Measurements from ENCODE around the gene ARHGAP8.

Gene ARHGAP8

DNA sequence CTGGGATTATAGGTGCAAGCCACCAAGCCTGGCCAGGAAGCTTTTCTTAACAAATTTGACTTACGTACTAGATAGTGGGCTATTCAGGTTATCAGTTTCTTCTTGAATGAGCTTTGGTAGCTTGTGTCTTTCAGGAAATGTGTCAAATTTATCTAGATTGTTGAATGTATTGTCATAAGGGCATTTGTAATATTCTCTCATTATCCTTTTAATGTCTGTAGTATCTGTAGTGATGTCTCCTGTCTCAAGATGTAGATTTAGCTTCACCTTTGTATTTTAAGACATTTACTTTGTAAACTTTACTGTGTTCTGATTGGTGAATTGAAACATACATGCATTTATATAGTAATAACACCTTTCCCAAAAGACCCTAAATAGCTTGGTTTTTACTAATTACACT lies 20.7 kb downstream of the ARHGAP8 start:
- in situ Hi-C loops (cut with MboI; ENCODE audit: low pct_unique_long_range_greater_than_20kb, low sequenced_read_pairs, unreplicated experiment): no loop called here
- no peak for DNase-seq (ENCODE audit: low spot score)
- TF ChIP-seq, protein P1, sequence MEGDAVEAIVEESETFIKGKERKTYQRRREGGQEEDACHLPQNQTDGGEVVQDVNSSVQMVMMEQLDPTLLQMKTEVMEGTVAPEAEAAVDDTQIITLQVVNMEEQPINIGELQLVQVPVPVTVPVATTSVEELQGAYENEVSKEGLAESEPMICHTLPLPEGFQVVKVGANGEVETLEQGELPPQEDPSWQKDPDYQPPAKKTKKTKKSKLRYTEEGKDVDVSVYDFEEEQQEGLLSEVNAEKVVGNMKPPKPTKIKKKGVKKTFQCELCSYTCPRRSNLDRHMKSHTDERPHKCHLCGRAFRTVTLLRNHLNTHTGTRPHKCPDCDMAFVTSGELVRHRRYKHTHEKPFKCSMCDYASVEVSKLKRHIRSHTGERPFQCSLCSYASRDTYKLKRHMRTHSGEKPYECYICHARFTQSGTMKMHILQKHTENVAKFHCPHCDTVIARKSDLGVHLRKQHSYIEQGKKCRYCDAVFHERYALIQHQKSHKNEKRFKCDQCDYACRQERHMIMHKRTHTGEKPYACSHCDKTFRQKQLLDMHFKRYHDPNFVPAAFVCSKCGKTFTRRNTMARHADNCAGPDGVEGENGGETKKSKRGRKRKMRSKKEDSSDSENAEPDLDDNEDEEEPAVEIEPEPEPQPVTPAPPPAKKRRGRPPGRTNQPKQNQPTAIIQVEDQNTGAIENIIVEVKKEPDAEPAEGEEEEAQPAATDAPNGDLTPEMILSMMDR (IDR thresholded peaks at IDR 0.05; ENCODE audit: extremely low read depth, insufficient read depth, missing control alignments): no peak

DNA sequence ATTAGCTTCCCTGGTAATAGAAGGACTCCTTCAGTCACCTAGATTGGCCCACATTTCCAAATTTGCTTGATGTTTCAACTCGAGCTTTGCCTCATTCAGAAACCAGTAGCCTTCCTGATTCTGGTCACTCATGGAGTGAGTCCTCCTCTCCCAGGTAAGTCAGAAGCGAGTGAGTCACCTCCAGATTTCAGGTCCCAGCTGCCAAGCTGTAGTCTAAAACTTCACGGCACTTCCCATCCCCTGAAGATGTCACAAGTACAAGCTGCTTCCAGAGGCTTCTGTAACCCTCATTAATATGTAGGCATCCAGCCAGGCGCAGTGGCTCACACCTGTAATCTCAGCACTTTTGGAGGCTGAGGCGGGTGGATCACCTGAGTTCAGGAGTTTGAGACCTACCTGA lies 23.5 kb downstream of the ARHGAP8 start:
- no peak for DNase-seq (ENCODE audit: low spot score)
- in situ Hi-C loops (cut with MboI; ENCODE audit: low pct_unique_long_range_greater_than_20kb, low sequenced_read_pairs, unreplicated experiment): no loop called here
- TF ChIP-seq, protein P1 (IDR thresholded peaks at IDR 0.05; ENCODE audit: extremely low read depth, insufficient read depth, missing control alignments): no peak

DNA sequence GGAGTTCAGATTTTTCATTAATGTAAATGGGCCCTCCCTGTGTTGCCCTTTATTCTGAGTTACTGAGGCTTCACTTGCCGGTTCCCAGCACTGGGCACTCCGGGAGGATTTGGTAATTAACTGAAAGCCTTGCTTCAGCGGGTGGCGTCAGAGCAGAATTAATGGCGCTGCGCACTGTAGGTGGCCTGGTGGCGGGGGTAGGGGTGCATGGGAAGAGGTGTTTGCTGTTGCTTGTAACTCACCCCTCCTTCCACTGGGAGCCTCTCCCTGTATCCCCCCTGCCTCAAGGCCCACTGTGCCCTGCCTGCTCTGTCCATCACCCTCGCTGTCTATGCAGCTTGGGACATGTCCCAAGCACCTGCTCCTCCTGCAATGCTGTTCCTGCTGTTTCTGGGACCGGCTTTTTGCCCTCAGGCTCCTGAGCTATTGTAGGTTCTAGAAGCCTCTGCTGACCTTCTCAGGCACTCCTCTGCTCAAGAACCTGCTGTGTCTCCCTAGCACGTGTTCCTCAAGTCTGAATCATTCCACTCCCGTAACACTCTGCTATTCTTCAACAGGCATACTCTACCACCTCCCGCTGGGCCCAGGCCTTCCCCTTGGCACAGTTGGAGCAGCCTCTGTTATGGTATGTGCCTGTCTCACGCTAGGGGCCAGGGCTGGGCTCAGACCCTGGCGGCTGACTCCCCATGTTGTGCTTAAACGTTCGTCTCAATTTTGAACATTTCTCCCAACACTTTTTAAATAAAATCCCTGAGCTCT lies 24.4 kb downstream of the ARHGAP8 start:
- no peak for DNase-seq (ENCODE audit: low spot score)
- in situ Hi-C loops (cut with MboI; ENCODE audit: low pct_unique_long_range_greater_than_20kb, low sequenced_read_pairs, unreplicated experiment): no loop called here
- TF ChIP-seq, protein P1 (IDR thresholded peaks at IDR 0.05; ENCODE audit: extremely low read depth, insufficient read depth, missing control alignments): no peak

DNA sequence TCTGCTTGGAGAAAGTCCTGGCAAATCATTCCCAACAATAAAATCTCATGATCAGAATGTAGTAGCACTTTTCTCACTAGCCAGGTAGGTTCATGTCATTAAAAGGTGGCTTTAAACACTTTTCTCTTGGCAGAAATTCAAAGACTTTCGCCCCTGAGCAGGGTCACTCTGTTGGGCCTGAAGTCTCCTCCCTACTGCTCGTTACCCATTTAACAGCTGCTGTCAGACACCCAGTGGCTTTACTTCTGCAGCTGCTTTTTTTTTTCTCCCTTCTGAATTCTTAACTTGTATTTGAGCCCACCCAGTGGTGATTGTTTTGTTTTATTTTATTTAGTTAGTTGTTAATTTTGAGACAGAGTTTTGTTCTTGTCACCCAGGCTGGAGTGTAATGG lies 25.0 kb downstream of the ARHGAP8 start:
- TF ChIP-seq, protein P1 (IDR thresholded peaks at IDR 0.05; ENCODE audit: extremely low read depth, insufficient read depth, missing control alignments): no peak
- in situ Hi-C loops (cut with MboI; ENCODE audit: low pct_unique_long_range_greater_than_20kb, low sequenced_read_pairs, unreplicated experiment): no loop called here
- no peak for DNase-seq (ENCODE audit: low spot score)

DNA sequence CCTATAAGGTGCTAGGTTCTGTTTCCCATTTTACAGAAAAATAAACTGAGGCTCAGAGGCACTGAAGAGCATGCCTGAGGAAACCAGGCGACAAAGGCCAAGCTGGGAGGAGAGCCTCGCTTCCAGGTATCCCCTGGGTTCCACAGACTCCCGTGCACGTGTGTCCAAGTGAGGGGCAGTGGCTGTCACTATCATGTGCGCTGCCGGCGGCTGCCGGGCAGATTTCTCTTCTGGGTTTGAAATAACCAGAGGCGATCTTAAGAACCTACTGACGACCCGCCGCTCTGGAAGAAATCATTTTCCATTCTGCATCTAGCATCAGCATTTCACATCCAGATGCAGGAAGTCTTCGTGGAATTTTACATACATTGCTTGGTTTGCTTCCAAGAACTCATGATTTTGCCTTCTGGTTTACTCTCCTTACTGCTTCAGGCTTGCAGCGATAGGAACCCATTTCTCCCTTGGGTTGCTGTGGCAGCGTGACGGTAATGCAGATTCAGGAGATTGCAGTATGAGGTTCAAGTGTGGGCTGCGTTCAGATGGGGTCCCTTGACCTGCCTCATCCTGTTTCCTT lies 28.6 kb downstream of the ARHGAP8 start:
- no peak for DNase-seq (ENCODE audit: low spot score)
- TF ChIP-seq, protein P1 (IDR thresholded peaks at IDR 0.05; ENCODE audit: extremely low read depth, insufficient read depth, missing control alignments): no peak
- in situ Hi-C loops (cut with MboI; ENCODE audit: low pct_unique_long_range_greater_than_20kb, low sequenced_read_pairs, unreplicated experiment): no loop called here

DNA sequence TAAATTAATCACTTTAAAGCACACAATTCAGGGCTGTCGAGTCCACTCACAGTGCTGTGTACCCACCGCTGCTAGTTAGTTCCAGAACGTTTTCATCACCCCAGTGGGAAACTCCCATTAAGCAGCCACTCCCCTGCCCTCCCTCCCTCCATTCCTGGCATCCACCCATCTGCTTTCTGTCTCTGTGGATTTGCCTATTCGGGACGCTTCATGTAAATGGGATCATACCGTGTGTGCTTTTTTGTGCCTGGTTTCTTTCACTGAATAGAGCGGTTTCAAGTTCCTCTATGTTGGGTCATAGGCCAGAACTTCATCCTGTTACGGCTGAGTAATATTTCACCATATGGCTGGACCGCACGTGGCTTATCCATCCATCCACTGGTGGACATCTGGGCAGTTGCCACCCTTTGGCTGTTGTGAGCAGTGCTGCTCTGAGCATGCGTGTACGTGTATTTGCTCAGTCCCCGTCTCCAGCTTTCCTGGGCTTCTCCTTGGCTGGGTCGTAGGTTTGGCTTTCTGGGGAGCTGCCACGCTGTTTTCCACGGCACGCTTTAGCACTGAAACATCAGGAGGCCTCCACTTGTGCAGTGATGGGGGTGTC lies 30.1 kb downstream of the ARHGAP8 start:
- in situ Hi-C loops (cut with MboI; ENCODE audit: low pct_unique_long_range_greater_than_20kb, low sequenced_read_pairs, unreplicated experiment): no loop called here
- no peak for DNase-seq (ENCODE audit: low spot score)
- TF ChIP-seq, protein P1 (IDR thresholded peaks at IDR 0.05; ENCODE audit: extremely low read depth, insufficient read depth, missing control alignments): no peak
